HG02623 (cell line): ENCODE data around the gene IMMP2L.
"Not testable (repeated sequence)": the region's sequence is repeated elsewhere in the genome, so short reads cannot be mapped to it uniquely, and the experiment has no call there.

Experiments
- ATAC-seq: cut with Tn5 transposase; IDR thresholded peaks from one replicate; pipeline ENCODE4 v1.9.1; 2021; ENCODE audit warnings: moderate library complexity; ENCODE audit not compliant: unreplicated experiment

IMMP2L gene

DNA sequence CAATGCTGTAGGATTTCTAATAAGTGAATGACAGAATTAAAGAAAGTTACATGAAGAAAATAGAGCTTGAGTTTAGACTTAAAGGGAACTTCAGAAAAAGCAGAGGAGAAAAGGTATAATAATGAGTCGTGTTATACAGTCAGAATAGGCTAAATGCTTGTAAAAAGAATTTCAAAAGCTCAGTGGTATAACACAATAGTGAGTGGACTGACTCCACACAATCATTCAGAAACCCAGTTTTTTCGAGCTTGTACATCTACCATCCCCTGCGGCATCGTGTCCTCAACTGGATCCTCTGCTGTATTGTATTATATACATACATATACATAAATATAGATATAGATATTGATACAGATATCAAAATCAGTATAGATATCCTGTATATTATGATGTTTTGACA, 52.2 kb downstream of the IMMP2L start:
- no peak for ATAC-seq

DNA sequence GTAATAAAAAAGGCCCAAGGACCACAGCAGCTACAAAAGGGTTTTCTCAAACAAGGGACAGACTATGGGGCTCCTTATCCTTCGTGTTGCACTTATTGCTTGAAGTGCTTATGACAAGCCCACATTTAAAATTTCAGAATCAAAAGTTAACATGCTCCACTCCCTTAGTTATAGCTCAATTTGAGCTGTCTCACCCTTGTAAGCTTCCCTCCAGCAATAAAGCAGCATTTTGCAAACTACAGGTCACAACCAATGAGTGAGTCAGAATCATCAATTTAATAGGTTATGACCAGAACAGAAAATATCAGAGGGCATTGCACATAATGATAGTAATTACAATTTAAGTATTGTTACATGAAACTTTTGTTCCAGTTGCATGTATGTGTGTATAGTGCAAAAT, 53.0 kb downstream of the IMMP2L start:
- no peak for ATAC-seq

DNA sequence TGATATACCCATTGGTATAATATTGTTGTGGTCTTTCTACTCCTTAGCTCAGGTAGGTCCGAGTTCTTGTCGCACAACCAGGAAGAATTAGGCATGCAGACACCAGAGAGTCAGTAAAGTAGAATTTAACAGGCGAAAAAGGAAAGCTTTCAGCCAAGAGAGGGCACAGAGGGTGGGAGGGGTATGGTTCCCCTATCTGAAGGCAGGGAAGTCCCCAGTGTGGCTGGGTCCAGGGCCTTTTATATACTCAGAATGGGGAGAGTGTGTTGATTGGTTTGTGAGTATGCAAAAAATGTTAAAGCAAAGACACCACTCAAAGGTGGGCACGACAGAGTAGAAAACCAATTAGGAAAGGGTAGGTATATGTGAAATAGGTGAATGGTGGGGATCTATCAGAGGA, 53.9 kb downstream of the IMMP2L start:
- no peak for ATAC-seq

DNA sequence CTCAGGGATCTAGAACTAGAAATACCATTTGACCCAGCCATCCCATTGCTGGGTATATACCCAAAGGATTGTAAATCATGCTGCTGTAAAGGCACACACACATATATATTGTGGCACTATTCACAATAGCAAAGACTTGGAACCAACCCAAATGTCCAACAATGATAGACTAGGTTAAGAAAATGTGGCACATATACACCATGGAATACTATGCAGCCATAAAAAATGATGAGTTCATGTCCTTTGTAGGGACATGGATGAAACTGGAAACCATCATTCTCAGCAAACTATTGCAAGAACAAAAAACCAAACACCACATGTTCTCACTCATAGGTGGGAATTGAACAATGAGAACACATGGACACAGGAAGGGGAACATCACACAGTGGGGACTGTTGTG, 56.9 kb downstream of the IMMP2L start:
- not testable (repeated sequence) for ATAC-seq

DNA sequence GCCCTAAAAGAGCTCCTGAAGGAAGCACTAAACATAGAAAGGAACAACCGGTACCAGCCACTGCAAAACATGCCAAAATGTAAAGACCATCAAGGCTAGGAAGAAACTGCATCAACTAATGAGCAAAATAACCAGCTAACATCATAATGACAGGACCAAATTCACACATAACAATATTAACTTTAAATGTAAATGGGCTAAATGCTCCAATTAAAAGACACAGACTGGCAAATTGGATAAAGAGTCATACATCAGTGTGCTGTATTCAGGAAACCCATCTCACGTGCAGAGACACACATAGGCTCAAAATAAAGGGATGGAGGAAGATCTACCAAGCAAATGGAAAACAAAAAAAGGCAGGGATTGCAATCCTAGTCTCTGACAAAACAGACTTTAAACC, 60.5 kb downstream of the IMMP2L start:
- not testable (repeated sequence) for ATAC-seq

DNA sequence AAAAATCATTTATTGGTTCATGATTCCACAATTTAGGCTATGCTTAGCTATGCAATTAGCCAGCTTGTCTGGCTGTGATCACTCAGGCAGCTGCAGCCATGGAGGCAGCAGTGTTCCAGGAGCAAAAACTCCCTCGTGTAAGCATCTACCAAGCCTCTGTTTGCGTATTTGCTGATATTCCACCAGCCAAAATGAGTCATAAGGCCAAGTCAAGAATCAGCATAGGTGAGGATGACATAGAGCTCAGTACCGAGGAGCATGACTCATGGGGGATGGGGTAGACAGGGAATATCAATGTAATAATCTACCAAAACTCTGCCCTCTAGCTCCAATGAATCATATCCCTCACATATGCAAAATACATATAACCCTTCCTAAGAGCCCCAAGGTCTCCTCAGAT, 63.3 kb downstream of the IMMP2L start:
- no peak for ATAC-seq

DNA sequence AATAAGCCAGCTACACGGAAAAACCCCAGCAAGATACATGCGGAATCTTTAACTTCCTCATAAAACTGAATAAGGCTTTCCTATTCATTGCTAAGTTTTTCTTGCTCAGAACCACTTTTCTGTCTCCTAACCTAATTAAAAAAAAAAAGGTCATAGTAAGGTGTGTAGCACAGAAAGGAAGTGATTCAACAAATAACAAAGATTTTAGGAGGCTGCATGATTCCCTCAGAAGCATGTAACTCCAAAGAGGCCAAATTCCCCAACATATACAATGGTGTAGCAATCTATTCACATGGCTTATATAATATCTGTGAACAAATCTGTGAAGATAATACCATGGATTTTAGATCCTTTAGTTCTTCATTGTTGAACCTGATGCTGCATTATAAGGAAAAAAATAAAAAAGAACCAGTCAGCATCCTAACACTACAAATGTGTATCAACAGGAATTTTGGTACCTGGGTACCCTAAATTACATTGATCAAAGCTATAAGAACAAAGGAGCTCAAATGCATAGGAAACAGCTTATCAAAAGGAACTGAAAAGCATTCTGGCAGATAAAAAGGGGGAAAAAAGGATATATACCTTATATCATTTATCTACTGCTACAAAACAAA, 63.8 kb downstream of the IMMP2L start:
- no peak for ATAC-seq

DNA sequence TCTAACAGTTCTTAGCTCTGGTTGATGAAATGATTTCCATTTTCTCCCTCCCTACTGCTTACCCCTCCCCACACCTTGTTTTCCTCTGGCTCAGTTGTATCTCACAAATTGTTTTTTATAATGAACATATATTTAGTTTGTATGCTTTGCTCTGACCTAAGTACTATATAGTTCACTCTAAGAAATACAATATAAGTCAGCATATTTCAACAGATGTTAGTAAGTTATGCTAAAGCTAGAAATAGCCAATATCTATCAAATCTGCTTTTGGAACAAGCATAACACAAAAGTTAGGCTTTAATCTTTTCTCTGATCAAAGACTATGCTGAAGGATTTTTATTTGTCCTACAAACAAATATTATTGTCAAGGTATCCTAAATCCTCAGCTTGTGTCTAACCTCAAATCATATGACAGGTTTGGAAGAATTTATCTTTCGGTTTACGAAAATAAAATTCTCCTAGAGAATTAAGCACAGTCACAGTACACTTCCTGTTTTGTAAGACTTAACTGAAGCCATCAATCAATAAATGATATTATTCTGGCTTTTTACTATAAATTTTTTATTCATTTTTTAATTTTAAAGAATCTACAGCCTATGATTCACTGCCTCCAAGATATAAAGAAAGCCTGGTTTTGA, 67.0 kb downstream of the IMMP2L start:
- no peak for ATAC-seq

DNA sequence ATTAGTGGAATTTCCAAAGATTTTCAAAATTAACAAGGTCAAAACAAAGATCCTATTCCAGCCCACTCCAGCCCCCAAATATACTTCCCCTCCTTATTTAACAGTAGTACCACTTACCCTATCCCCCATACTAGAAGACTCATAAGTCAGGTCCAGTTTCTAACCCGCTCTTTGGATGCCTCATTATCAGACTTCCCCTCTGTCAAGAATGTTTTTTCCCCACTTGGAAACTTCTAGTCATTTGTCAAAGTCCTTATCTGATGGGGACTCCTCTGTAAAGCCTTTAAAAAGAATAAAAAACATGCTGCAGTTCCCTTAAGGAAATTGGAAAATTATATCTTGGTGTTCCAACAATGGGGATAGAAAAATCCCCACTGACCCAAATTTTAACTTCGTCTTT, 70.1 kb downstream of the IMMP2L start:
- no peak for ATAC-seq

DNA sequence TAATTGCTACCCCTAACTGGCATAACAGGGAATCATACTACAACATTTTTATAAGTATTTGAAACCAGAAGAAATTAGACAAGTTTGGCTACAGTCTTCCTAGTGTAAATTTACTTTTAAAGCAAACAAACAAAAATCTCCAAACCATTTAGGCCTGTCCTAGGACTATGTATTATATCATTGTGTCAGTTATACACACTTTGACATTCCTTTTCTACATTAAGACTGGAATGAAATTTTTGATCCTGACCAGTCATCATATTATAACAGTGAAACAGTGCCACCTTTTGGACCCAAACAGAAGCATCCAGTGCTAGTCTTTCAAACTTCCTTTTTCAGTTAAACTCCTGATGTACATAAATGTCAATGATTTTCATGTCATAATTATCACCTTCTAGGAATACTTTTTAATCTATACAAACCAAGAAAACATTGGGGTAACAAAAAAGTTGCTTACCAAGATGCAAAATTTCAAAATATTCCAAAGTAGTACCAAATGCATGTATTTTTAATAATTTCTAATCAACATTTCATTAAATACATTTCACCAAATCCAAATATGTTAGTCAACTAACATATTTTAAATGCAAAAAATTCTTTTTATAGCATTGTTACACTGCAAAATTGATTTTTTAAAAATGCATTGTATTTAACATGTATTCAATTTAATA, 75.7 kb downstream of the IMMP2L start:
- no peak for ATAC-seq

DNA sequence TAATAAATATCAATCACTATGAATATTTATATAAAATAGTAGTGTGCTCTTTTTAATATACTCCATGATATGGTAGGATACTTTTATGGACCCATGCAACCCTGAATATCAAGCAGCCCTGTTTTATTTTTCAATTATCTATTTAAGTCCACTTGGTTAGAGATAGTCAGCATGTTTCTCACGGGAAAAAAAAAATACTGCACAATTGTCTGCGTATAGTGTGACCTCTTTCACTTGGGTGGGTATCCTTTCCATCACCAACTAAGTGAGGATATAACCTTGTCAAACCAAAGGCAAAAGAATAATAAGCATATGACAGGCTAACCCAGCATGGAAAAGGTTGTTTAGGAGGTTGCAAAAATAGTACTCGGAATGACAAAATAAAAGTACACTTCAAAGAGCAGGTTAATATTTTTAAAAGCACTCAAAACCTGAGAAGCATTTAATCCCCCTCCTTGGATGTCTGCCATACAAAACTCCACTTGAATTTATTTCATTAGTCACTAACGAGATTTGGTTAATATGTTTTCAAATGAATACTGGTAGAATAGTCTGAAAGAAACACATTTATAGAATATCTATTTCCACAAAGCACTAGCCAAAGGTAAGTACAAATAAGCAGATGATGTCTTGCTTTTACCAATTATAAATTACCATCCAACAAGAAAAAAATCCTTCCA, 76.5 kb downstream of the IMMP2L start:
- no peak for ATAC-seq

DNA sequence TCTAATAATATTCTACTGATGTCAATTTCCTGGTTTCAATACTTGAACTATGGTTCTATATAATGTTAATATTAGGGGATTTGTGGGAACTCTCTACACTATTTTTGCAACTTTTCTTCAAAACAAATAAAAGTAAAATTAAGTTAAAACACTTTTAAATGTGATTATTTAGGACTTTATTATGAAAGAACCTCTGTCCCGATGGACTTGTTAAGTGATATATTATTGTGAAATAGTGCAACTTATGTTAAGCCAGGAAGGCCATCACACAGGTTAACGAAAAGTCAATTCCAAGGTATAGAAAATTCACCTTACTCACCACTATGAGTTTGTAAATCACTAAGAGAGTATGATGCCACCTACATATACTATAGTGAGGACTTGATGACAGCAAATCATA, 79.2 kb downstream of the IMMP2L start:
- no peak for ATAC-seq

DNA sequence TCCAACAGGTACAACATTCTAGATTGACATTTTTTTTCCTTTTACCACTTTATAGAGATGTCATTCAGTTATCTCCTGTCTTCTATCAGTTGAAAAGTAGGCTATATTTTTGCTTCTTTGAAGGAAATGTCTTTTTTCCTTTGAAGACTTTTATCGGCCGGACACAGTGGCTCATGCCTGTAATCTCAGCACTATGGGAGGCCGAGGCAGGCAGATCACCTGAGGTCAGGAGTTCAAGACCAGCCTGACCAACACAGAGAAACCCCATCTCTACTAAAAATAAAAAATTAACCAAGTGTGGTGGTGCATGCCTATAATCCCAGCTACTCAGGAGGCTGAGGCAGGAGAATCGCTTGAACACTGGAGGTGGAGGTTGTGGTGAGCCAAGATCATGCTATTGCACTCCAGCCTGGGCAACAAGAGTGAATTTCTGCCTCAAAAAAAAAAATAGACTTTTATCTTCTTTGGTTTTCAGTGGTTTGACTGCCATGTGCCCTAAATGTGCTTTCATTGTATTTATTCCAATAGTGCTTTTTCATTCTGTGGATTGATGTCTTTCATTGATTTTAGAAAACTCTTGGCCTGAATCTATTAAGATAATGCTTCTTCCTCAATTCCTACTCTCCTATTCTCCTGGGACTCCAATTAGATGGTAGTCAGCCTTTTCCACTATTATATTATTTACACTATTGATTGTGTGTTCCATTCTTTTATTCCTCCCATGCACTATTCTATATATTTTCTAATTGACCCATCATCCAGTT, 84.6 kb downstream of the IMMP2L start:
- ATAC-seq, result no peak

DNA sequence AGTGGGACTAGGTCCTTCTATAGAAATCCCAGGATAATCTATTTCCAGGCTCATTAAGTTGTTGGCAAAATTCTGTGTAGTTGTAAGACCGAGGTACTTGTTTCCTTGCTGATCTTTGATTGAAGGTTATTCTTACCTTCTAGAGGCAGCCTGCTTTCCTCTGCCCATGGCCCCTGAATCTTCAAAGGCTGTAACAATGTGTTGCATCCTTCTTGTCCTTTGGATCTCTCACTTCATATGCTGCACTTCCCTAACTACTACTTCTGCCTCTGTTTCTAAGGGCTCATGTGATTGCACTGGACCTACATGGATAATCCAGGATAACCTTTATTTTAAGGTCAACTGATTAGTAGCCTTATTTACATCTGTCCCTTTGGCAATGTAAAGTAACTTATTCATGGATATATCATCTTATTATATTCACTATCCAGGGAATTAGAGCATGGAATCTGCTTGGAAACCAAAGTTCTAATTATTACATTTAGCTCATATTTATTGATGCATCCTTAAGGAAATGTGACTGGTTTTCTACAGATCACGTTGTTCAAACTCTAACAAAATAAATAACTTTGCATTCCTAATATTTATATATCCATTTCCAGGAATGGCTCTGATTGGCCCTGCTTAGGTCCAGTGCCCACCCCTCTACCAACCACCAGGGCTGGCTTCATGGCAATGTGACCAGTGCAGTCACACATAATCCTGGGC, 85.6 kb downstream of the IMMP2L start:
- ATAC-seq, result no peak

DNA sequence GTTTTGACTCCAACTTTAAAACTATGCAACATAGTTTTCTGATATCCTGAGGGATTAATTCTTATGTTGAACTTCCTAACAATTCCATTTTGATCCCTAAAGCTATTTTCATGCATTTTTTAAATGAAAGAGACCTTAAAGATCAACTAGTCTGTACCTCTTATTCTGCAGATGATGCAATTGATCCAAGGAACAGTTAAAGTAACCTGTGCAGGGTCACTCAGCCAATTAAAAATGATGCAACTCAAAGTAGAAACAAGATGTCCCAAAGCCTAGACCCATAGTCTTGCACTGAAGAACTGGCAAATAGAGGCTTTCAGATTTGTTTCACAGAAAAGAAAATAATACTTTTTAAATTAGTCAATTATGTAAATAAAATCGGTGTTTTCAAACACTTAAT, 86.3 kb downstream of the IMMP2L start:
- ATAC-seq, result no peak

DNA sequence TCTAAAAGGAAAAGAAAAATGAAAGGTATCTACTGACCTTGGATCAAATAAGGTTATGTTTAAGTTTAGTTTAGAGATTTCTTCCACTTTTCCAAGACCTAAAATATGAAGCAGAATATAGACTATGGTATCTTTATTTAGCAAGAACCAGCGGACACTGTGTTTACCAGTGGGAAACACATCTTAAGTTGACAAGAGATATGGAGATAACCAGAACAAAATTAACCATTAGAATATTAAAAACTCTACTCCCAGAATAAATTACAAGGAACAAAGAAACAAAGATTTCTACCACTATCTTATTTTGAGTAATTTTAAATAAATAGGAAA, 86.9 kb downstream of the IMMP2L start:
- no peak for ATAC-seq

DNA sequence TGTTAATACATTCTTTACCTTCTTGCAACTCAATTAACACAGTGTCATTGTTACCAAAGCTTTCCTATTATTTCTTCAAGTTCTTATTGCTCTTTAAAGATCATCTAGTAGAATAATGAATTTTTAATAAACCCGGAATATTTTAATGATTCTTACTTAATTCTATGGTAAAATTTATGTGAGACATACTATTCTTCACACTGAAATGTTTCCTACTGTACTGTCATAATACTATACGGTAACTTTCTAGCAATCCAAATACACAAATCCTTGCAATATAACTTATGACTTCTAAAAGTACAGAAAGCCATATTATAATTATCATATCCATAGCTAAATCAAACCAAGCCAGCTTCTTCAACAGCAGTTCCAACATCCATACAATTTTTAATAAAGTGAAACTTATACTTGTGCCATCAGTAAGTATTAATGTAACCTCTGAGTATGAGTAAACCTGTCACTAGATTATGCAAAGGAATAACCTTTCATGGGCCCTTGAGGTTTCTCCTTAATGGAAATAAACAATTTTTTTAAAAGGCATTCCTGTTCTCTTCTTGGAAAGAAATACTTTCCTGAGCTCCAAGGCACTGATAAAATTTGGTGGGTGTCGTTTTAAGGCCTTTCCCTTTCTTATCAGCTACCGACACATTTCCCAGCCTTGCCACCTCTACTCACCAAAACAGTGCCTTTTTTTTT, 87.4 kb downstream of the IMMP2L start:
- ATAC-seq, result no peak

DNA sequence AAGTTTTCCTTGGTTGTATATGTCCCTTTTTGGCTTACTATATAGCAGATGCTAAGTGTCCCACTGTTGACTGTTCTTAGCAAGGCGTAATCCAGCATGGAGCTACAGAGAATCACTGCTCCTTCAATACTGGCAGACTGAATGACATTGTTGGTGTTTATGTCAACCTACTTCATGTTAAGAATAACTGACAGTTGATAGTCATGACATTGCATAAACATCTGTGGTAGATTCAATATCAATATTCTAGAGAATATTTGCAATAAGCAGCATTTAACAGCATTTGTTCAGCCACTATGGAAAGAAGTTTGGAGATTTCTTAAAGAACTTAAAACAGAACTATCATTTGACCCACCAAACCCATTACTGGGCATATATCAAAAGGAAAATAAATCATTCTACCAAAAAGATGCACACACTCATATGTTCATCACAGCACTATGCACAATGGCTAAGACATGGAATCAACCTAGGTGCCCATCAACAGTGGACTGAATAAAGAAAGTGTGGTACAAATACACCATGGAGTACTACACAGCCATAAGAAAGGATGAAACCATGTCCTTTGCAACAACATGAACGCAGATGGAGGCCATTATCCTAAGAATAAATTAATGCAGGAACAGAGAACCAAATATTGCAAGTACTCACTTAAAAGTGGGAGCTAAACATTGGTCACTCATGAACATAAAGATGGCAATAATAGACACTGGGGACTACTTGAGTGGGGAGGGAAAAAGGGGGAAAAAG, 88.7 kb downstream of the IMMP2L start:
- ATAC-seq, result no peak

DNA sequence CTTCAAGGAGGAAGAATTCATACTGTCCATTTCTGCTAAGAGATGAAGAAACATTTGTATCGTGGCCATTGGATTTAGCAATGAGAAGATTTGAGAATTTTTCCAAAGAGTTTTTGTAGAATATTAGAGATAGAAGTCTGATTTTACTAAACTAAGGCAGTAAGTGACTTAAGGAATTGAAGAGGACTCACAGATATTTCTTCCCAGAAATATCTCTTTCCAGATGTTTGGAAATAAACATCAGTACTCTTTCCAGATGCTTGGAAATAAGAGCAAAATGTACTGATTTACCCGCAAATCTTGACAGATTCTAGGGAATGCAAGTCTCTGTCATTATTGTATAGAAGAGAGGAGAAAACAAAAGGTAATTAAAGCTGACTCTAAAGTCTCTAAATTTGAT, 91.3 kb downstream of the IMMP2L start:
- ATAC-seq, result no peak
